Cardiac muscle cell (in vitro differentiated cells and primary cell): ENCODE measurements around the gene BCDIN3D. TPM values are rescaled to one million over a fixed set of nuclear protein-coding genes. Genes with fewer than 3 reads are reported as not detected.

ENCODE experiments used
- DNase-seq, 2 donors: peaks; one replicate each; pipeline versions ENCODE4 v3.0.0 to v3.0.0-alpha.2; 2010 to 2017; ENCODE audit warnings: low read depth in 1 of 2, low spot score in 1 of 2
- H3K27ac ChIP-seq: fragments of 200-600 bp; sonication (generic); 2 replicates; pipeline ENCODE4 v1.5.1; 2016
- H3K27me3 ChIP-seq: fragments of 200-600 bp; sonication (generic); 2 replicates; pipeline ENCODE4 v1.6.0; 2016; ENCODE audit warnings: control low read depth
- H3K36me3 ChIP-seq: fragments of 200-600 bp; sonication (generic); 2 replicates; pipeline ENCODE4 v1.5.1; 2016; ENCODE audit warnings: control low read depth
- H3K4me1 ChIP-seq: fragments of 200-600 bp; sonication (generic); 2 replicates; pipeline ENCODE4 v1.8.1; 2017; ENCODE audit warnings: low read depth, mild to moderate bottlenecking, mixed run types
- H3K4me3 ChIP-seq: fragments of 200-600 bp; sonication (generic); 2 replicates; pipeline ENCODE4 v1.5.1; 2016; ENCODE audit warnings: mild to moderate bottlenecking
- H3K9me3 ChIP-seq: fragments of 200-600 bp; sonication (generic); 2 replicates; pipeline ENCODE4 v1.5.1; 2017; ENCODE audit warnings: low read depth, mild to moderate bottlenecking, control low read depth
- CTCF ChIP-seq: IDR thresholded peaks from 2 replicates; pipeline ENCODE4 v1.5.1; 2012; ENCODE audit warnings: low read depth, mild to moderate bottlenecking, low read length
- polyA plus RNA-seq: library from polyadenylated mRNA; unstranded; fragments of >200 nt; fragmentation: Nextera tagmentation; extraction: Ambion mirVana; gene quantifications from 2 replicates; pipeline ENCODE4 v1.2.1, GENCODE V29; 2016
- total RNA-seq: library from RNA; depleted of rRNA; stranded (reverse); fragments of >200 nt; gene quantifications from 2 replicates; pipeline ENCODE4 v1.2.3, GENCODE V29; 2016

Gene BCDIN3D
- total and polyA plus RNA-seq, 2 experiments from 2014 or later, result 5.9 to 8.9 TPM

DNA sequence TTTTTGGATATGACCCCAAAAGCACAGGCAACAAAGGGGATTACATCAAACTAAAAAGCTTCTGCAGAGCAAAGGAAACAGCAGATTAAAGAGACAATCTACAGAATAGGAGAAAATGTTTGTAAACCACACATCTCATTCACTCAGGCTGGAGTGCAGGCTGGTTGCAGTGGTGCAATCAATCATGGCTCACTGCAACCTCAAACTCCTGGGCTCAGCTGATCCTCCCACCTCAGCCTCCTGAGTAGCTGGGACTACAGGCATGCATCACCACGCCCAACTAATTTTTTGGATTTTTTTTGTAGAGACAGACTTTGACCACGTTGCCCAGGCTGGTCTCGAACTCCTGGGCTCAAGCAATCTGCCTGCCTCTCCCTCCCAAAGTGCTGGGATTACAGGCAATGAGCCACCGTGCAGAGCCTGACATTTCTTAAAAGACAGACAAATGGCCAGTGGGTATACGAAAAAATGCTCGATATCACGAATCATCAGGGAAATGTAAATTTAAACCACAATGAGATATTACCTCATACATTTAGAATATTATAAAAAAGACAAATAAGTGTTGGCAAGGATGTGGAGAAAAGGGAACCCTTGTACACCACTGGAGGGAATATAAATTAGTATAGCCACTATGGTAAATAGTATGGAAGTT lies 24.5 kb downstream of the BCDIN3D start:
- no peak for DNase-seq
- Histone ChIP-seq H3K27ac (no peak overlapping the region), H3K27me3 (no peaks in the 10 kb centered on the region), H3K4me1 (no peaks in the 10 kb centered on the region), H3K4me3 (no peak overlapping the region), H3K9me3 (no peaks in the 10 kb centered on the region), H3K36me3 (no peaks in the 10 kb centered on the region)
- no peak for TF ChIP-seq CTCF

GRCh38 chr12:49813131-49813530 lies 29.8 kb downstream of the BCDIN3D start:
- Histone ChIP-seq H3K36me3 (no peaks in the 10 kb centered on the region), H3K4me3 (no peak overlapping the region), H3K27me3 (no peaks in the 10 kb centered on the region), H3K4me1 (peaks cover 31% of the 10 kb centered on the region), H3K9me3 (no peaks in the 10 kb centered on the region), H3K27ac (no peak overlapping the region)
- DNase-seq, result no peak
- no peak for TF ChIP-seq CTCF

GRCh38 chr12:49811961-49812401 lies 30.9 kb downstream of the BCDIN3D start:
- H3K27me3 ChIP-seq, result no peaks in the 10 kb centered on the region
- no peaks in the 10 kb centered on the region for H3K36me3 ChIP-seq
- no peak for TF ChIP-seq CTCF
- H3K4me3 ChIP-seq, result no peak overlapping the region
- H3K4me1 ChIP-seq, result peaks cover 31% of the 10 kb centered on the region
- H3K27ac ChIP-seq, result peak overlapping the region; percentile 84
- no peak for DNase-seq
- H3K9me3 ChIP-seq, result no peaks in the 10 kb centered on the region

DNA sequence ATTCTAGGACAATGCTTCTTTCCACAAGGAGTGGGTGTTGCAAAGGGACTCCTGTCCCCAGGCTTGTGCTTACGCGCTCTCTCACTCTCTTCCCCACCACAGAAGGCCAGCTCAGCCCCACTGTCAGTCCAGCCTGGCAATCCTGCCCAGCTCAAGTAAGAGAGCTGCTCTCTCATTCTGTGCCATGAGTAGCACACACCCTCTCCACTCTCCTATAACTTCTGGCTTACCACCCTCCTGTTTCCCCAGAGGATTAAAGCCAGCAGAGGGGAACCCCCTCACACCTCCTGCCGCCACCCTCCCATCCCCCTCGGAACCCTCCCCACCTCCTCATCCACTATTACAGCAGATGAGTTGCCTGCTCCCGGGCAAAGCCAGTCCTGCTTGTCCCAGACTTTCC lies 31.8 kb downstream of the BCDIN3D start:
- DNase-seq, result no peak
- Histone ChIP-seq H3K4me1 (peaks cover 31% of the 10 kb centered on the region), H3K4me3 (no peak overlapping the region), H3K9me3 (no peaks in the 10 kb centered on the region), H3K27ac (peak overlapping the region; percentile 84), H3K27me3 (no peaks in the 10 kb centered on the region), H3K36me3 (no peaks in the 10 kb centered on the region)
- no peak for TF ChIP-seq CTCF

DNA sequence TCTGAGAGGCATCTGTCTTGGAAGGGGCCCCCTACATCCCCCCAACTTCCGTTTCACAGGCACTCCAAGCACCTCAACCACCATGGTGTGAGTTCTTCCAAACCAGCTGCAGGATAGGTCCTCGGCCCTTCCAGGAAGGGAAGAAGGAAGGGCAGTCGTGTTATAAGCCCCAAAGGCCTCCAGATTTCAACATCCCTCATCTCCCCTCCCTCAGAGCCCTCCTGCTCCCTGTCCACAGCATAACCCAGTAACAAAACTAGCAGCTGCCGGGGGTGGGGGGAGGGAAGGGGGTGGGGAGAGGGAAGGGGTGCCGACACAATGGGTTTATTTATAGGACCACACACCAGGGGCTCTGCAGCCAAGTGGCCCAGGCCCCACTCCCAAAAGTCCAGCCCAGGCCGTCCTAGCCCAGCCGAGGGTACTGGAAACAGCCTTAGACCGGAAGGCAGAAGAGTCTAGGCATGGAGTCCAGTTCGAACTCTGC lies 33.0 kb downstream of the BCDIN3D start:
- DNase-seq, result no peak
- Histone ChIP-seq H3K4me3 (no peak overlapping the region), H3K9me3 (no peaks in the 10 kb centered on the region), H3K27ac (peak overlapping the region; percentile 84), H3K27me3 (no peaks in the 10 kb centered on the region), H3K36me3 (no peaks in the 10 kb centered on the region), H3K4me1 (peaks cover 31% of the 10 kb centered on the region)
- TF ChIP-seq CTCF, result no peak
